WERI-Rb-1 (cell line): ENCODE data around the gene CCDC12.

Experiments
- DNase-seq: peaks from one replicate; pipeline ENCODE4 v3.0.0-alpha.2; 2020
- H3K27ac ChIP-seq: fragments of 250-450 bp; sonication (Bioruptor Pico); 2 replicates; pipeline ENCODE4 v1.5.1; 2020; ENCODE audit warnings: mild to moderate bottlenecking, moderate library complexity
- H3K27me3 ChIP-seq: fragments of 250-450 bp; sonication (Bioruptor Pico); 2 replicates; pipeline ENCODE4 v1.5.1; 2021; ENCODE audit warnings: mild to moderate bottlenecking, low read depth, moderate library complexity; ENCODE audit not compliant: insufficient read depth, severe bottlenecking
- H3K36me3 ChIP-seq: fragments of 250-450 bp; sonication (Bioruptor Pico); 2 replicates; pipeline ENCODE4 v1.5.1; 2020; ENCODE audit warnings: mild to moderate bottlenecking, moderate library complexity
- H3K4me3 ChIP-seq: 2 replicates; pipeline ENCODE4 v1.5.1; 2011; ENCODE audit warnings: low read depth, mild to moderate bottlenecking, control low read depth, low read length
- H3K9me3 ChIP-seq: fragments of 250-450 bp; sonication (Bioruptor Pico); 2 replicates; pipeline ENCODE4 v1.5.1; 2021; ENCODE audit warnings: mild to moderate bottlenecking, moderate library complexity; ENCODE audit not compliant: severe bottlenecking
- TF ChIP-seq, protein P1 (sequence below): IDR thresholded peaks from 2 replicates; pipeline ENCODE4 v1.5.1; 2011; ENCODE audit warnings: low read depth, mild to moderate bottlenecking, control low read depth, inconsistent platforms, low read length

The CCDC12 gene

GRCh38 chr3:46955801-46956259 is 20.7 kb downstream of the CCDC12 start:
- Histone ChIP-seq H3K9me3 (no peaks in the 10 kb centered on the region), H3K27ac (no peak overlapping the region), H3K27me3 (no peaks in the 10 kb centered on the region), H3K4me3 (no peak overlapping the region), H3K36me3 (peaks cover 4% of the 10 kb centered on the region)
- no peak for DNase-seq
- TF ChIP-seq, protein P1, sequence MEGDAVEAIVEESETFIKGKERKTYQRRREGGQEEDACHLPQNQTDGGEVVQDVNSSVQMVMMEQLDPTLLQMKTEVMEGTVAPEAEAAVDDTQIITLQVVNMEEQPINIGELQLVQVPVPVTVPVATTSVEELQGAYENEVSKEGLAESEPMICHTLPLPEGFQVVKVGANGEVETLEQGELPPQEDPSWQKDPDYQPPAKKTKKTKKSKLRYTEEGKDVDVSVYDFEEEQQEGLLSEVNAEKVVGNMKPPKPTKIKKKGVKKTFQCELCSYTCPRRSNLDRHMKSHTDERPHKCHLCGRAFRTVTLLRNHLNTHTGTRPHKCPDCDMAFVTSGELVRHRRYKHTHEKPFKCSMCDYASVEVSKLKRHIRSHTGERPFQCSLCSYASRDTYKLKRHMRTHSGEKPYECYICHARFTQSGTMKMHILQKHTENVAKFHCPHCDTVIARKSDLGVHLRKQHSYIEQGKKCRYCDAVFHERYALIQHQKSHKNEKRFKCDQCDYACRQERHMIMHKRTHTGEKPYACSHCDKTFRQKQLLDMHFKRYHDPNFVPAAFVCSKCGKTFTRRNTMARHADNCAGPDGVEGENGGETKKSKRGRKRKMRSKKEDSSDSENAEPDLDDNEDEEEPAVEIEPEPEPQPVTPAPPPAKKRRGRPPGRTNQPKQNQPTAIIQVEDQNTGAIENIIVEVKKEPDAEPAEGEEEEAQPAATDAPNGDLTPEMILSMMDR, result no peak

GRCh38 chr3:46955157-46955556 is 21.4 kb downstream of the CCDC12 start:
- H3K36me3 ChIP-seq, result peaks cover 6% of the 10 kb centered on the region
- H3K4me3 ChIP-seq, result no peak overlapping the region
- H3K9me3 ChIP-seq, result no peaks in the 10 kb centered on the region
- H3K27me3 ChIP-seq, result no peaks in the 10 kb centered on the region
- DNase-seq, result no peak
- TF ChIP-seq, protein P1, result no peak
- H3K27ac ChIP-seq, result no peak overlapping the region

DNA sequence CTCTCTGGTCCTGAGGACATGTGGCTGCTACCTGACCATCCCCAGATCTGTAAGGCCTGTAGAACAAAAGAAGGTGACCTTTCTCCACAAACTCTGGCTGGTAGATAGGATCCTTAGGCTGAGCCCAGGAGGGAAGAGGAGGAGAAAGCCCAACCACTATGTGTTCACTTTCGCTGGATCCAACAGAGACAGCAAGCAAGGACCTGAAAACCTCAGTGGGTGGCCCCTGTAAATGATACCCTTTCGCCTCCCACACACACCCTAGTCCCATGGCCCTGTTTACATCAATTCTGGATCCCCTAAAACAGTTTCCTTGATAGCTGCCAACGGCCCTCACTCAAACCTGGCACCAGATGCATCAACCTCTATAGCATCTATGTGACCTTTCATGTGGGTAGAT is 22.4 kb downstream of the CCDC12 start:
- Histone ChIP-seq H3K27me3 (no peaks in the 10 kb centered on the region), H3K9me3 (no peaks in the 10 kb centered on the region), H3K36me3 (peaks cover 6% of the 10 kb centered on the region), H3K27ac (no peak overlapping the region), H3K4me3 (no peak overlapping the region)
- no peak for DNase-seq
- TF ChIP-seq, protein P1, result no peak

- no peak overlapping the region for H3K4me3 ChIP-seq
- no peaks in the 10 kb centered on the region for H3K9me3 ChIP-seq
- no peaks in the 10 kb centered on the region for H3K27me3 ChIP-seq
- no peak overlapping the region for H3K27ac ChIP-seq
- TF ChIP-seq, protein P1, result no peak
- DNase-seq, result no peak
- peaks cover 6% of the 10 kb centered on the region for H3K36me3 ChIP-seq
These were observed 23.1 kb downstream of the CCDC12 start for GRCh38 chr3:46953234-46954010.

- Histone ChIP-seq H3K36me3 (peaks cover 6% of the 10 kb centered on the region), H3K27me3 (no peaks in the 10 kb centered on the region), H3K4me3 (no peak overlapping the region), H3K27ac (no peak overlapping the region), H3K9me3 (no peaks in the 10 kb centered on the region)
- no peak for DNase-seq
- TF ChIP-seq, protein P1, result no peak
These were observed 23.7 kb downstream of the CCDC12 start for GRCh38 chr3:46952813-46953212.
